Muscle layer of duodenum (tissue), 2 donors: ENCODE measurements around the gene FBN2.
"Not testable (repeated sequence)": the region's sequence is repeated elsewhere in the genome, so short reads cannot be mapped to it uniquely, and the experiment has no call there.

Source experiments
- H3K27ac ChIP-seq: one replicate; pipeline ENCODE4 v1.7.0; 2013; ENCODE audit warnings: mild to moderate bottlenecking, low read length
- H3K27me3 ChIP-seq: one replicate; pipeline ENCODE4 v1.7.0; 2013; ENCODE audit warnings: low read depth, mild to moderate bottlenecking, control low read depth, low read length
- H3K36me3 ChIP-seq, 2 donors: one replicate each; pipeline ENCODE4 v1.7.0; 2013; ENCODE audit warnings: low read length in 2 of 2, control low read depth in 1 of 2, mild to moderate bottlenecking in 1 of 2; ENCODE audit not compliant: insufficient read depth in 2 of 2, control insufficient read depth in 1 of 2
- H3K4me1 ChIP-seq, 2 donors: one replicate each; pipeline ENCODE4 v1.7.0; 2013; ENCODE audit warnings: low read length in 2 of 2, mild to moderate bottlenecking in 2 of 2, control low read depth in 1 of 2, moderate library complexity in 1 of 2; ENCODE audit not compliant: insufficient read depth in 2 of 2, control insufficient read depth in 1 of 2
- H3K4me3 ChIP-seq, 2 donors: one replicate each; pipeline ENCODE4 v1.7.0; 2013; ENCODE audit warnings: low read length in 2 of 2, low read depth in 1 of 2, mild to moderate bottlenecking in 1 of 2
- H3K9me3 ChIP-seq, 2 donors: one replicate each; pipeline ENCODE4 v1.7.0; 2013; ENCODE audit warnings: low read length in 2 of 2, control low read depth in 1 of 2, mild to moderate bottlenecking in 1 of 2; ENCODE audit not compliant: control insufficient read depth in 1 of 2
- donor health status: healthy.

FBN2 gene

DNA sequence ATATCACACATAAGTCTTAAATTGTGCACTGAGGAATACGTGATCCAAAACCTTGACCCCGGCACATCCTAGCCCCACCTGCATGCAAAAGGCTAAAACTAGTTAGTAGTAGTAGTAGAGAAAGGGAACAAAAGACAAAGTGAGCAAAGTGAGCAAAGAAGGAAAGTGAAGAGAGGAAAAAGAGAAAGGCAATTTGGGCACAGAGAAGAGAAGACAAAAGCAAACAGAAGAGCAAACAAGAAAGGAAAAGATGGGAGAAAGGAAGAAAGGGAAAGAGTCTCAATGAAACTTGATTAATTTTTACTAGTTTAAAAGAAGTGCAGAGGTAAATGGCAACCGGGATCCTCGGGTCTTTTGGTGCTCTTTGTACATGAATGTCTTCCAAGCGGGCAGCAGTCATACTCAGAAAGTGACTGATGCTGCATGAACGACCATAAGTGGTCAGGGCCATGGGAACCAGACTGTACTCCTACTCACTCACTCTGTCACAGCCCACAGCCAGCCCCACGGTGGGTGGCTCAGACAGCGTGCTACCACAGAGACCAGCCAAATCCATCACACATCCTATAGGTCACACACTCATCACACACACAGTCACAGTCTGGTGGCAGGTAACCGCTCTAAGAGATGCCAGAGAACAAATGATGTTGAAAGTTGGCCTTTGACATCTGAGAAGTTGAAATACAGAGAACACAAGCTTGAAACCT lies 203.9 kb downstream of the FBN2 start:
- no peaks in the 10 kb centered on the region for H3K4me1 ChIP-seq
- no peaks in the 10 kb centered on the region for H3K27me3 ChIP-seq
- no peak overlapping the region for H3K4me3 ChIP-seq
- no peak overlapping the region for H3K27ac ChIP-seq
- H3K9me3 ChIP-seq, result no peaks in the 10 kb centered on the region
- peaks cover 0 to 6% of the 10 kb centered on the region in 2 donors for H3K36me3 ChIP-seq

DNA sequence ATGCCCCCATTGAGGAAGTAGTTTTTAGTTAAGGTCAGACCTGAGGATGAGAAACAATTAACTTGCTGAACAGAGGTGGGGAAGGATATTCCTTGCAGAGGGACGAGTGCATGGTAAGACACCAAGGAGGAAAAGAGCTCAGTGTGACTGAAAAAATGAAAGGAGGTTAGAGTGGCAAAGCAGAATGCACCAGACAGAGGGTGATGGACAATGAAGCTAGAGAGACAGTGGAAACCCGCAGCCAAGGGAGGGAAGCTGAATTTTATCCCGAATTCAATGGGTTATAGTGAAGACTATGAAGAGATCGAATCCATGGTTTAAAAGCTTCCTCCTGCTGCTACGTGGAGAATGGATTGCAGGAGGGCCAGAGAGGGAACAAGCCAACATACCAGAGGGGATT lies 206.8 kb downstream of the FBN2 start:
- no peaks in the 10 kb centered on the region for H3K9me3 ChIP-seq
- no peaks in the 10 kb centered on the region for H3K36me3 ChIP-seq
- H3K4me3 ChIP-seq, result no peak overlapping the region
- no peak overlapping the region for H3K27ac ChIP-seq
- H3K27me3 ChIP-seq, result no peaks in the 10 kb centered on the region
- H3K4me1 ChIP-seq, result no peaks in the 10 kb centered on the region

DNA sequence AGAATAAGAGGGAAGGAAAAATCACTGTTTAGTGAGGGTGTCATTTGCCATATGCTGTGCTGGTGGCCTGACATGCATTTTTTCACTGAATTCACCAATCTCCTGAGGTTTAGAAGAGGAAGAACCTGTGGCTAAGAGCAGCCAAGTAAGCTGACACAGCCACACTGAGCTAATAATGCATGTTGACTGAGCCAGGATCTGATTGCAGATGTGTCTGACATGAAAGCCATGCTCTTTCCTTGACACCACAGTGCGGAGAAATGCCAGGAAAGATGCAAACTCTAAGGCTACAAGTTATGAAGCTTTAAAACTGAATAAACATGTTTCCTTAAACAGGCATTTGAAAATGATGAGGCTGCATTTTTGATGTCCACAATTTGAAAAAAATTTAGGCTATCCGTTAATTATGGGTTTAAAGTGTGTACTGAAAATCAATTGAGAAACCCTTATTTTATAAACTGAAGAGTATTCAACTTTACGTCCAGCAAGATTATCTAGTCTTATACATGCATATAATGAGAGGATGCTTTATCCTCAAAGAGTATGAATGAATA lies 208.6 kb downstream of the FBN2 start:
- no peaks in the 10 kb centered on the region for H3K27me3 ChIP-seq
- no peak overlapping the region for H3K27ac ChIP-seq
- H3K4me3 ChIP-seq, result no peak overlapping the region
- no peaks in the 10 kb centered on the region for H3K36me3 ChIP-seq
- no peaks in the 10 kb centered on the region for H3K9me3 ChIP-seq
- H3K4me1 ChIP-seq, result no peaks in the 10 kb centered on the region

- no peak overlapping the region for H3K27ac ChIP-seq
- H3K9me3 ChIP-seq, result no peaks in the 10 kb centered on the region
- no peaks in the 10 kb centered on the region for H3K4me1 ChIP-seq
- H3K27me3 ChIP-seq, result no peaks in the 10 kb centered on the region
- no peaks in the 10 kb centered on the region for H3K36me3 ChIP-seq
- no peak overlapping the region for H3K4me3 ChIP-seq
Measured at GRCh38 chr5:128328446-128328845, 209.6 kb downstream of the FBN2 start.

DNA sequence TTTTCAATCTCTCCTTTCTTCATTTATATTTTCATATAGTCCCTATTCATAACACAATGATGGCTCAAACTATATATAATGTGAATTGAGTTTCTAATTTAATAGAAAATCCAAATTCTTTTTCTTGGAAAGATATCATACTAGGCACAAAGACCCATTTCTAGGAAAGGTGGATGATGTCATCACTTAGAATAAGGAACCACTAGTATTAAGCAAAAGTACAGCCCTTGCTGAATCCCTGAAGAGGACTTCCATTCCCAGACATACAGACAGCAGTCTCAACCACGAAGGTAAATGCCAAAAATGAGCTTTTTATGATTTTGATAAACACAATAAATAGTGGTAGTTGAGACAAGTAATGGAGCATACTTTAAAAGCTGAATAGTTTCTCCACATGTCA lies 210.0 kb downstream of the FBN2 start:
- H3K4me1 ChIP-seq, result no peaks in the 10 kb centered on the region
- H3K27me3 ChIP-seq, result no peaks in the 10 kb centered on the region
- no peaks in the 10 kb centered on the region for H3K9me3 ChIP-seq
- no peak overlapping the region for H3K27ac ChIP-seq
- no peaks in the 10 kb centered on the region for H3K36me3 ChIP-seq
- no peak overlapping the region for H3K4me3 ChIP-seq

DNA sequence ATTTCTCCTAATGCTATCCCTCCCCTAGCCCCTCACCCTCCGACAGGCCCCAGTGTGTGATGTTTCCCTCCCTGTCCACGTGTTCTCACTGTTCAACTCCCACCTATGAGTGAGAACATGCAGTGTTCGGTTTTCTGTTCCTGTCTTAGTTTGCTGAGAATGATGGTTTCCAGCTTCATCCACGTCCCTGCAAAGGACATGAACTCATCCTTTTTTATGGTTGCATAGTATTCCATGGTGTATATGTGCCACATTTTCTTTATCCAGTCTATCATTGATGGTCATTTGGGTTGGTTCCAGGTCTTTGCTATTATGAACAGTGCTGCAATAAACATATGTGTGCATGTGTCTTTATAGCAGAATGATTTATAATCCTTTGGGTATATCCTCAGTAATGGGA lies 216.6 kb downstream of the FBN2 start:
- H3K36me3 ChIP-seq, H3K4me1 ChIP-seq, H3K4me3 ChIP-seq, H3K27ac ChIP-seq, H3K9me3 ChIP-seq, H3K27me3 ChIP-seq: not testable (repeated sequence)

- Histone ChIP-seq H3K27me3 (no peaks in the 10 kb centered on the region), H3K27ac (no peak overlapping the region), H3K4me3 (no peak overlapping the region), H3K36me3 (no peaks in the 10 kb centered on the region), H3K9me3 (no peaks in the 10 kb centered on the region), H3K4me1 (no peaks in the 10 kb centered on the region)
Measured at GRCh38 chr5:128318691-128319090, 219.4 kb downstream of the FBN2 start.

GRCh38 chr5:128317481-128317880 lies 220.6 kb downstream of the FBN2 start:
- Histone ChIP-seq H3K4me3 (no peak overlapping the region), H3K4me1 (no peaks in the 10 kb centered on the region)

DNA sequence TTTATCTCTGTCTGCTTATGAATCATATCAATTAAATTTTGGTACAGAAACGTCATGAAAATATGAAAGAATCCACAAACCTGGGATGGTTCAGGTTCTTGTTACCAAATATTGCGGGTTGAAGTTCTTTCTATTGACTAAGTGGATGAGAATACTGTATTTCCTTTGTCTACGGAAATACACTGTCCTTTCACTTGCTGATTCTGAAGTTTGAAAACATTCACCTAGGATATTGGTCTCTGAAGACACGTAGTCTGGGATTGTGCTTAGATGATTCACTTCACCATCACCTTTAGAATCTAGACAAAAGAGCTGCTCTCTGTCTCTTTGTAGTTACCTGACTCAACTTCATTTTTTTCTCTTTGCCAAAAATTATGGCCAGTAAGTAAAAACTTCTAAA lies 222.4 kb downstream of the FBN2 start:
- no peaks in the 10 kb centered on the region for H3K9me3 ChIP-seq
- no peaks in the 10 kb centered on the region for H3K36me3 ChIP-seq
- no peak overlapping the region for H3K27ac ChIP-seq
- no peak overlapping the region for H3K4me3 ChIP-seq
- H3K4me1 ChIP-seq, result no peaks in the 10 kb centered on the region
- no peaks in the 10 kb centered on the region for H3K27me3 ChIP-seq

More at GRCh38 chr5:128317481-128317880, 220.6 kb downstream of the FBN2 start:
- Histone ChIP-seq H3K9me3 (no peaks in the 10 kb centered on the region), H3K27ac (no peak overlapping the region), H3K27me3 (no peaks in the 10 kb centered on the region), H3K36me3 (no peaks in the 10 kb centered on the region)

DNA sequence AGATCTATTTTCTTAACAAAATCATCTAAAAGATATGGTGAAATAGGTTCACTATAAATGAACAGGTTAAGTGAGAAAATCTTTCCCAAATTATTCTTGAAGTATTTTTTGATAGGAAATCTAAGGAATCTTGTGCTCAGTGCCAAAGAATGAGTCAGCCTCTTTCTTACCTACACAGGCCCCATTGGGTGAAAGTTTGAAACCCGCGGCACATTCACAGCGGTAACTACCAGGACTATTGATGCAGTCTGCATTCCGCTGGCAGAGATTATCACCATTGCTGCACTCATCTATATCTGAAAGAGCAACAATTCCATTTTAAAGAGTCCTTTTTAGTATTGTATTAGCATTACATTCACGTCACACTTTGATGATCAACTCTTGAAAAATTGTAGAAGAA lies 232.7 kb downstream of the FBN2 start:
- Histone ChIP-seq H3K9me3 (no peaks in the 10 kb centered on the region), H3K4me1 (peaks cover 0 to 8% of the 10 kb centered on the region in 2 donors), H3K27me3 (no peaks in the 10 kb centered on the region), H3K27ac (no peak overlapping the region), H3K36me3 (peaks cover 0 to 1% of the 10 kb centered on the region in 2 donors), H3K4me3 (no peak overlapping the region)

- Histone ChIP-seq H3K4me3 (no peak overlapping the region), H3K27me3 (no peaks in the 10 kb centered on the region), H3K27ac (no peak overlapping the region), H3K9me3 (no peaks in the 10 kb centered on the region), H3K4me1 (peaks cover 0 to 8% of the 10 kb centered on the region in 2 donors), H3K36me3 (peaks cover 0 to 7% of the 10 kb centered on the region in 2 donors)
Measured at GRCh38 chr5:128304791-128305190, 233.3 kb downstream of the FBN2 start.

DNA sequence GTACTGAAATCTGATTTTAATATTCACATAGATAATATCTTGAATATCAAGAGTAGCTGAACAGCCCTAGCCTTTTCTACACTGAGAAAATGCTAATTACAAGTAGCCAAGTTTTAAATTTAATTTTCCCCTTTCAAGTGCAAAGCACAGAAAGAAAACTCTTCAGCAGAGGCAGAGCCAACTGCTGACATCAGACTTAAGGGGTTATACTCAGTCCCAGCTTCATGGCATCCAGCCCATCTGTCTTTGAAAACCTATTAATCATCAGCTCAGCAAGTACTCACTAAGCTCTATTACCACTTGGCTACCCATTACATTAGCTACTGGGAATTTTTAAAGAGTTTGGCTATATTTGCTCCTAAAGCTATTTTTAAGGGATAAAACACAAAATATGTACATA lies 234.0 kb downstream of the FBN2 start:
- peaks cover 0 to 7% of the 10 kb centered on the region in 2 donors for H3K36me3 ChIP-seq
- H3K9me3 ChIP-seq, result no peaks in the 10 kb centered on the region
- H3K27me3 ChIP-seq, result no peaks in the 10 kb centered on the region
- no peak overlapping the region for H3K27ac ChIP-seq
- H3K4me3 ChIP-seq, result no peak overlapping the region
- H3K4me1 ChIP-seq, result peaks cover 0 to 8% of the 10 kb centered on the region in 2 donors
